ENCODE results near the gene PLA2G6. TPM values are rescaled to one million over a fixed set of nuclear protein-coding genes. Genes with fewer than 3 reads are reported as not detected.
"Not testable (repeated sequence)": the region's sequence is repeated elsewhere in the genome, so short reads cannot be mapped to it uniquely, and the experiment has no call there.

The PLA2G6 gene
- total and polyA plus RNA-seq, 3 donors from 2014 or later = 89.4 to 135 (median 122) TPM

DNA sequence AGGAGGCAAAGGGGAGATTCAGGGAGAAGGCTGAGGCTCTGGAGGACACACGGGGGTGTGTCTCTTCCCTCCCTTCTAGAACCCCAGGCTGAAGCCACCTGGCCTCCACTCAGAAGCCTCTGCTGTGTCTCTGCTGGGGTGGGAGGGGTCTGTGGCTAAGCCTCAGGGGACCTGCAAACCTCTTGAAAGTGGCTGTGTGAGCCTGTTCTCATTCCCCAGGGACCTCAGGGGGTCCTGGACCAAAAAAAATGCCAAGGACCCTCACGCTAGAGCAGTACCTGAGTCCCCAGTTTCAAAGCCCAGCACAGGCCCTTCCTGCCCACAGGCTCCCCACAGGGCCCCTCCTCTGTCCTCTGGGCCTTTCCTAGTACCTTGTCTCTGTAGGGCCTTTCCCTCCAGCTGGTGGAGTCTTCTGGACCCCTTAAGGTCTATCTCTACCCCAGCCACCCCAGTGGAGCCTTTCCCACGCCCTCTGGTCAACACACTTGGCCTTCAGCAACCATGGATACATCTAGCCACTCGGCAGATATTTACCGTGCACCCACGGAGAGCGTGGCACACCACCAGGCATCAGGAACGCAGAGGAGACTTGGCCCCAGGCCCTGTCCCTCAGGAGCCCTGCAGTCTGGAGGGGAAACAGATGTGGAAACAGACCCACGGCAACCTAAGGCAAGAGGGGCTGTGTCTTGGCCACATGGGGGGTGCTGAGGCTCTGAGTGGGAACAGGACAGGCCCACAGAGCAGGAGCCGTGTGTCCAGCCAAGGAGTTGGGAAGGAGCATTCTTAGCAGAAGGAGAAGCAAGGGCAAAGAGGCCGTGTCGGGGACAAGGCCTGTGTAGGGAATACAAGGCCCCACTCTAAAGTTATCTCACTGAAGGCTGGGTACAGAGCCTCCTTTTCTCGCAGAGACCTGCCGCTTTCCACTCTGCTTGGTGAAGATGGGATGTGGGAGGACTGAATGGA lies 18.5 kb downstream of the PLA2G6 start:
- H3K4me3 ChIP-seq = no peak overlapping the region
- peaks cover 35% of the 10 kb centered on the region for H3K4me1 ChIP-seq
- peak overlapping the region; percentile 47 to 48 for H3K27ac ChIP-seq
- no peaks in the 10 kb centered on the region for H3K36me3 ChIP-seq (ENCODE audit: low read depth, missing control alignments)
- TF ChIP-seq, protein P1, sequence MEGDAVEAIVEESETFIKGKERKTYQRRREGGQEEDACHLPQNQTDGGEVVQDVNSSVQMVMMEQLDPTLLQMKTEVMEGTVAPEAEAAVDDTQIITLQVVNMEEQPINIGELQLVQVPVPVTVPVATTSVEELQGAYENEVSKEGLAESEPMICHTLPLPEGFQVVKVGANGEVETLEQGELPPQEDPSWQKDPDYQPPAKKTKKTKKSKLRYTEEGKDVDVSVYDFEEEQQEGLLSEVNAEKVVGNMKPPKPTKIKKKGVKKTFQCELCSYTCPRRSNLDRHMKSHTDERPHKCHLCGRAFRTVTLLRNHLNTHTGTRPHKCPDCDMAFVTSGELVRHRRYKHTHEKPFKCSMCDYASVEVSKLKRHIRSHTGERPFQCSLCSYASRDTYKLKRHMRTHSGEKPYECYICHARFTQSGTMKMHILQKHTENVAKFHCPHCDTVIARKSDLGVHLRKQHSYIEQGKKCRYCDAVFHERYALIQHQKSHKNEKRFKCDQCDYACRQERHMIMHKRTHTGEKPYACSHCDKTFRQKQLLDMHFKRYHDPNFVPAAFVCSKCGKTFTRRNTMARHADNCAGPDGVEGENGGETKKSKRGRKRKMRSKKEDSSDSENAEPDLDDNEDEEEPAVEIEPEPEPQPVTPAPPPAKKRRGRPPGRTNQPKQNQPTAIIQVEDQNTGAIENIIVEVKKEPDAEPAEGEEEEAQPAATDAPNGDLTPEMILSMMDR (IDR thresholded peaks at IDR 0.05) = no peak
- no peak for TF ChIP-seq POLR2A (IDR thresholded peaks at IDR 0.05)
- 49 to 54% methylated on average over 9 to 14 of the region's 14 CpGs for WGBS, 2 donors
- no peaks in the 10 kb centered on the region for H3K9me3 ChIP-seq
- intact Hi-C loops (cut with DNase I; ENCODE audit: low total_unique reads) = no loop called here
- H3K27me3 ChIP-seq = no peaks in the 10 kb centered on the region
- DNase-seq = peak; percentile 48

DNA sequence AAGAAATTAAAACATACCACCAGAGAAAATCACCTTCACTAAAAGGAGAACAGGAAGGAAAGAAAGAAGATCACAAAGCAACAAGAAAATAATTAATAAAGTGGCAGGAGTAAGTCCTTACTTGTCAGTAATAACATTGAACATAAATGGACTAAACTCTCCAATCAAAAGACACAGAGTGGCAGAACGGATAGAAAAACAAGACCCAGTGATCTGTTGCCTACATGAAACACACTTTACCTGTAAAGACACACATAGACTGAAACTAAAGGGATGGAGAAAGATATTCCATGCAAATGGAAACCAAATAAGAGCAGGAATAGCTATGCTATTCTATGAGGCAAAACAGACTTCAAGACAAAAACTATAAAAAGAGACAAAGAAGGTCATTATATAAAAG lies 25.9 kb downstream of the PLA2G6 start:
- no peak for DNase-seq
- no peak overlapping the region for H3K4me3 ChIP-seq
- no peaks in the 10 kb centered on the region for H3K4me1 ChIP-seq
- WGBS, 2 donors = 85 to 100% methylated on average over 1 of the region's 1 CpG
- H3K36me3 ChIP-seq (ENCODE audit: low read depth, missing control alignments) = no peaks in the 10 kb centered on the region
- H3K9me3 ChIP-seq = no peaks in the 10 kb centered on the region
- intact Hi-C loops (cut with DNase I; ENCODE audit: low total_unique reads) = no loop called here
- no peak for TF ChIP-seq POLR2A (IDR thresholded peaks at IDR 0.05)
- no peak overlapping the region for H3K27ac ChIP-seq
- H3K27me3 ChIP-seq = no peaks in the 10 kb centered on the region

DNA sequence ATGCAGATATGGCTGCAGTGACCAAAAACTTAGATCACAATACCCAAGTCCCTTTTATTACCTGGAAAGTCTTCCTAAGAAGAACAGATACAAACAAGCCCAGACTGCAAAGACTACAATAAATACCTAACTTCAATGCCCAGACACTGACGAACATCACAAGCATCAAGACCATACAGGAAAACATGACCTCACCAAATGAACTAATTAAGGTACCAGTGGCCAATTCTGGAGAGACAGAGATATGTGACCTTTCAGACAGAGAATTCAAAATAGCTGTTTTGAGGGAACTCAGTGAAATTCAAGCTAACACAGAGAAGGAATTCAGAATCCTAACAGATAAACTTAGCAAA lies 27.1 kb downstream of the PLA2G6 start:
- H3K4me1 ChIP-seq; H3K36me3 ChIP-seq (ENCODE audit: low read depth, missing control alignments); H3K4me3 ChIP-seq; H3K27ac ChIP-seq; intact Hi-C loops (cut with DNase I; ENCODE audit: low total_unique reads); H3K9me3 ChIP-seq; H3K27me3 ChIP-seq; DNase-seq: not testable (repeated sequence)
- 72 to 75% methylated on average over 1 of the region's 1 CpG for WGBS, 2 donors

DNA sequence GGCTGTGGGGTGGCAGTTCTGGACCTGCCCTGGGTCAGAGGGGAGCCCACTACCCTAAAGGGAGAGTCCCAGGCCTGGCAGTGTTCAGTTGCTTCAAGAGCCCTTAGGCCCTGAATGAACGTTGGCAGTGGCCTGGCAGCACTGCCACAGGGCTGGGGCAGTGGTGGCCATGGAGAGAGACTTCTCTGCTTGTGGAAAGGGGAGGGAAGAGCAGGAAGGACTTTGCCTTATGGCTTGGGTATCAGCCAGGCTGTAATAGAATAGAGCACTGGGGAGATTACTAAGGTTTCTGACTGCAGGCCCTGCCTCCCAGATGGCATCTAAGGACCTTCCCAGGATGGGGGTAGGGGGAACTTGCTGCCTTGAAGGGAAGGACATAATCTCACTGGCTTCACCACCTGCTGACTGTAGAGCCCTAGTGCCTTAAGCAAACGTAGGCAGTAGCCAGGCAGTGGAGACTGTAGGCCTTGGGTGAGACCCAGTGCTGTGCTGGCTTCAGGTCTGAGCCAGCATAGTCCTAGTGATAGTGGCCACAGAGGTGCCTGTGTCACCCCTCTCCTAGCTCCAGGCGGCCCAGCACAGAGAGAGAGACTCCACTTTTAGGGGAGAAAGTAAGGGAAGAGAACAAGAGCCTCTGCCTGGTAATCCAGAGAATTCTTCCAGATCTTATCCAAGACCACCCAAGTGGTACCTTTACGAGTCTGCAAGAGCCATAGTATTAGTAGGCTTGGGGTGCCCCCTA lies 27.6 kb downstream of the PLA2G6 start:
- WGBS, 2 donors = 54 to 55% methylated on average over 3 to 4 of the region's 4 CpGs
- Histone ChIP-seq H3K4me3 (no peak overlapping the region), H3K27ac (no peak overlapping the region), H3K9me3 (no peaks in the 10 kb centered on the region), H3K4me1 (no peaks in the 10 kb centered on the region), H3K36me3 (ENCODE audit: low read depth, missing control alignments) (no peaks in the 10 kb centered on the region), H3K27me3 (no peaks in the 10 kb centered on the region)
- no peak for DNase-seq
- TF ChIP-seq, protein P1 (IDR thresholded peaks at IDR 0.05) = no peak
- TF ChIP-seq POLR2A (IDR thresholded peaks at IDR 0.05) = no peak
- intact Hi-C loops (cut with DNase I; ENCODE audit: low total_unique reads) = no loop called here

DNA sequence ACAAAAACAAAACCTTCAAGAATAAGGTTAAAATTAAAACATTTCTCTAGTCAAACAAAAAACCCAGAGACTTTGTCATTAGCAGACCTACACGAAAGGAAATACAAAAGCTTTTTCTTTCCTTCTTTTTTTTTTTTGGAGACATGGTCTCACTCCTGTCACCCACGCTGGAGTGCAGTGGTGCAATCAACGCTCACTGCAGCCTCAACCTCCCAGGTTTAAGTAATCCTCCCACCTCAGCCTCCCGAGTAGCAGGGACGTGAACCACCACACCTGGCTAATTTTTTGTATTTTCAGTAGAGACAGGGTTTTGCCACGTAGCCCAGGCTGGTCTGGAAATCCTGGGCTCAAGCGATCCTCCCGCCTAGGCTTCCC lies 30.5 kb downstream of the PLA2G6 start:
- DNase-seq = no peak
- intact Hi-C loops (cut with DNase I; ENCODE audit: low total_unique reads) = no loop called here
- Histone ChIP-seq H3K4me3 (no peak overlapping the region), H3K36me3 (ENCODE audit: low read depth, missing control alignments) (no peaks in the 10 kb centered on the region), H3K27me3 (no peaks in the 10 kb centered on the region), H3K27ac (no peak overlapping the region), H3K4me1 (no peaks in the 10 kb centered on the region), H3K9me3 (no peaks in the 10 kb centered on the region)
- TF ChIP-seq, protein P1 (IDR thresholded peaks at IDR 0.05) = no peak
- no peak for TF ChIP-seq POLR2A (IDR thresholded peaks at IDR 0.05)
- WGBS, 2 donors = 95 to 97% methylated on average over 8 of the region's 8 CpGs
